ENCODE results near the gene BCL6.

DNA sequence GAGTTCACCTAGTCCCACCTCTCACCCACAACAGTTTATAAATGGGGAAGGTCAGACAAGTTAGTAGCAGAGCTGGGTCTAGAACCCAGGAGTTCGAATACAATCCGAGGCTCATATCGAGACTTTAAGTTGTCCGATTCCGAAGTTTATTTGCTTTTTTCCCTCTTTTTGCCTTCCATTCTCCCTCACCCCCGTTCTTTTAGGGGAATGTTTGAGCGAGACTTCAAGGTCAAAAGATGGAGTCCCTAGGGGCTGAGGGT is 7.3 kb downstream of the BCL6 start:
- TF ChIP-seq EZH2 (IDR thresholded peaks at IDR 0.05; ENCODE audit: borderline replicate concordance, control insufficient read depth, low read depth, low read length) (peak; percentile 94; the same call in 1 of the 2 replicates), RCOR1 (conservative IDR thresholded peaks at IDR 0.05; ENCODE audit: low read depth, low read length) (no peak), BACH1 (IDR thresholded peaks at IDR 0.05; ENCODE audit: borderline replicate concordance) (no peak), POLR2AphosphoS2 (IDR thresholded peaks at IDR 0.05; ENCODE audit: low read depth, low read length) (no peak)
- TF ChIP-seq, protein P1, sequence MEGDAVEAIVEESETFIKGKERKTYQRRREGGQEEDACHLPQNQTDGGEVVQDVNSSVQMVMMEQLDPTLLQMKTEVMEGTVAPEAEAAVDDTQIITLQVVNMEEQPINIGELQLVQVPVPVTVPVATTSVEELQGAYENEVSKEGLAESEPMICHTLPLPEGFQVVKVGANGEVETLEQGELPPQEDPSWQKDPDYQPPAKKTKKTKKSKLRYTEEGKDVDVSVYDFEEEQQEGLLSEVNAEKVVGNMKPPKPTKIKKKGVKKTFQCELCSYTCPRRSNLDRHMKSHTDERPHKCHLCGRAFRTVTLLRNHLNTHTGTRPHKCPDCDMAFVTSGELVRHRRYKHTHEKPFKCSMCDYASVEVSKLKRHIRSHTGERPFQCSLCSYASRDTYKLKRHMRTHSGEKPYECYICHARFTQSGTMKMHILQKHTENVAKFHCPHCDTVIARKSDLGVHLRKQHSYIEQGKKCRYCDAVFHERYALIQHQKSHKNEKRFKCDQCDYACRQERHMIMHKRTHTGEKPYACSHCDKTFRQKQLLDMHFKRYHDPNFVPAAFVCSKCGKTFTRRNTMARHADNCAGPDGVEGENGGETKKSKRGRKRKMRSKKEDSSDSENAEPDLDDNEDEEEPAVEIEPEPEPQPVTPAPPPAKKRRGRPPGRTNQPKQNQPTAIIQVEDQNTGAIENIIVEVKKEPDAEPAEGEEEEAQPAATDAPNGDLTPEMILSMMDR (IDR thresholded peaks at IDR 0.05 in 2 of 3, conservative IDR thresholded peaks at IDR 0.05 in 1 of 3; ENCODE audit: control insufficient read depth in 2 of 3, extremely low read depth in 1 of 3, insufficient read depth in 1 of 3, low read depth in 3 of 3, low read length in 3 of 3) = no peak
- TF ChIP-seq, protein P2, sequence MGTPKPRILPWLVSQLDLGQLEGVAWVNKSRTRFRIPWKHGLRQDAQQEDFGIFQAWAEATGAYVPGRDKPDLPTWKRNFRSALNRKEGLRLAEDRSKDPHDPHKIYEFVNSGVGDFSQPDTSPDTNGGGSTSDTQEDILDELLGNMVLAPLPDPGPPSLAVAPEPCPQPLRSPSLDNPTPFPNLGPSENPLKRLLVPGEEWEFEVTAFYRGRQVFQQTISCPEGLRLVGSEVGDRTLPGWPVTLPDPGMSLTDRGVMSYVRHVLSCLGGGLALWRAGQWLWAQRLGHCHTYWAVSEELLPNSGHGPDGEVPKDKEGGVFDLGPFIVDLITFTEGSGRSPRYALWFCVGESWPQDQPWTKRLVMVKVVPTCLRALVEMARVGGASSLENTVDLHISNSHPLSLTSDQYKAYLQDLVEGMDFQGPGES (IDR thresholded peaks at IDR 0.05) = no peak
